Measurements from ENCODE around the gene STRIP1. TPM values are rescaled to one million over a fixed set of nuclear protein-coding genes. Genes with fewer than 3 reads are reported as not detected.

The STRIP1 gene
- total RNA-seq, 1 experiment from 2014 or later, result 55.6 TPM

GRCh38 chr1:109997867-109998229, 36.6 kb upstream of the STRIP1 start:
- Histone ChIP-seq H3K36me3 (replicated peaks; ENCODE audit: control insufficient read depth, insufficient read depth, low read length) (no peaks in the 10 kb centered on the region), H3K4me3 (ENCODE audit: insufficient read depth, low read depth, low read length) (no peak overlapping the region), H3K27me3 (ENCODE audit: control insufficient read depth, insufficient read depth, low read length) (no peaks in the 10 kb centered on the region)
- DNase-seq, result no peak

GRCh38 chr1:110002695-110003094, 31.7 kb upstream of the STRIP1 start:
- Histone ChIP-seq H3K27me3 (ENCODE audit: control insufficient read depth, insufficient read depth, low read length) (no peaks in the 10 kb centered on the region), H3K4me3 (ENCODE audit: insufficient read depth, low read depth, low read length) (no peak overlapping the region), H3K36me3 (replicated peaks; ENCODE audit: control insufficient read depth, insufficient read depth, low read length) (no peaks in the 10 kb centered on the region)
- DNase-seq, result no peak

- DNase-seq, result peak; percentile 33
- Histone ChIP-seq H3K36me3 (replicated peaks; ENCODE audit: control insufficient read depth, insufficient read depth, low read length) (no peaks in the 10 kb centered on the region; the same call in 1 of the 2 replicates), H3K27me3 (ENCODE audit: control insufficient read depth, insufficient read depth, low read length) (no peaks in the 10 kb centered on the region), H3K4me3 (ENCODE audit: insufficient read depth, low read depth, low read length) (no peak overlapping the region; the same call in 1 of the 2 replicates)
Measured at GRCh38 chr1:110003747-110004428, 30.5 kb upstream of the STRIP1 start.

- DNase-seq, result no peak
- Histone ChIP-seq H3K4me3 (ENCODE audit: insufficient read depth, low read depth, low read length) (no peak overlapping the region), H3K27me3 (ENCODE audit: control insufficient read depth, insufficient read depth, low read length) (no peaks in the 10 kb centered on the region), H3K36me3 (replicated peaks; ENCODE audit: control insufficient read depth, insufficient read depth, low read length) (peaks cover 1% of the 10 kb centered on the region; the same call in 1 of the 2 replicates)
Measured at GRCh38 chr1:110004583-110004982, 29.8 kb upstream of the STRIP1 start.

GRCh38 chr1:110005971-110006370, 28.5 kb upstream of the STRIP1 start:
- H3K4me3 ChIP-seq (ENCODE audit: insufficient read depth, low read depth, low read length), result no peak overlapping the region
- H3K27me3 ChIP-seq (ENCODE audit: control insufficient read depth, insufficient read depth, low read length), result no peaks in the 10 kb centered on the region
- peaks cover 3% of the 10 kb centered on the region for H3K36me3 ChIP-seq (replicated peaks; ENCODE audit: control insufficient read depth, insufficient read depth, low read length)
- no peak for DNase-seq

- DNase-seq, result no peak
Measured at GRCh38 chr1:110006516-110006915, 27.9 kb upstream of the STRIP1 start.

GRCh38 chr1:110007046-110007830, 27.2 kb upstream of the STRIP1 start:
- Histone ChIP-seq H3K36me3 (replicated peaks; ENCODE audit: control insufficient read depth, insufficient read depth, low read length) (peaks cover 13% of the 10 kb centered on the region), H3K27me3 (ENCODE audit: control insufficient read depth, insufficient read depth, low read length) (no peaks in the 10 kb centered on the region), H3K4me3 (ENCODE audit: insufficient read depth, low read depth, low read length) (no peak overlapping the region)
- no peak for DNase-seq

More at GRCh38 chr1:110006516-110006915, 27.9 kb upstream of the STRIP1 start:
- H3K4me3 ChIP-seq (ENCODE audit: insufficient read depth, low read depth, low read length), result no peak overlapping the region
- H3K36me3 ChIP-seq (replicated peaks; ENCODE audit: control insufficient read depth, insufficient read depth, low read length), result peaks cover 8% of the 10 kb centered on the region
- no peaks in the 10 kb centered on the region for H3K27me3 ChIP-seq (ENCODE audit: control insufficient read depth, insufficient read depth, low read length)

GRCh38 chr1:110008971-110009565, 25.4 kb upstream of the STRIP1 start:
- no peak for DNase-seq
- Histone ChIP-seq H3K36me3 (replicated peaks; ENCODE audit: control insufficient read depth, insufficient read depth, low read length) (peaks cover 19% of the 10 kb centered on the region), H3K27me3 (ENCODE audit: control insufficient read depth, insufficient read depth, low read length) (no peaks in the 10 kb centered on the region), H3K4me3 (ENCODE audit: insufficient read depth, low read depth, low read length) (no peak overlapping the region)

GRCh38 chr1:110011527-110012041, 22.8 kb upstream of the STRIP1 start:
- Histone ChIP-seq H3K4me3 (ENCODE audit: insufficient read depth, low read depth, low read length) (no peak overlapping the region), H3K36me3 (replicated peaks; ENCODE audit: control insufficient read depth, insufficient read depth, low read length) (peaks cover 33% of the 10 kb centered on the region), H3K27me3 (ENCODE audit: control insufficient read depth, insufficient read depth, low read length) (no peaks in the 10 kb centered on the region)
- peak; percentile 55 for DNase-seq

GRCh38 chr1:110012100-110012780, 22.2 kb upstream of the STRIP1 start:
- Histone ChIP-seq H3K27me3 (ENCODE audit: control insufficient read depth, insufficient read depth, low read length) (no peaks in the 10 kb centered on the region), H3K36me3 (replicated peaks; ENCODE audit: control insufficient read depth, insufficient read depth, low read length) (peaks cover 37% of the 10 kb centered on the region), H3K4me3 (ENCODE audit: insufficient read depth, low read depth, low read length) (no peak overlapping the region)
- no peak for DNase-seq

GRCh38 chr1:110017792-110018191, 16.6 kb upstream of the STRIP1 start:
- Histone ChIP-seq H3K27me3 (ENCODE audit: control insufficient read depth, insufficient read depth, low read length) (no peaks in the 10 kb centered on the region), H3K36me3 (replicated peaks; ENCODE audit: control insufficient read depth, insufficient read depth, low read length) (peaks cover 51% of the 10 kb centered on the region), H3K4me3 (ENCODE audit: insufficient read depth, low read depth, low read length) (no peak overlapping the region)
- no peak for DNase-seq

GRCh38 chr1:110018396-110018795, 16.0 kb upstream of the STRIP1 start:
- H3K27me3 ChIP-seq (ENCODE audit: control insufficient read depth, insufficient read depth, low read length), result no peaks in the 10 kb centered on the region
- DNase-seq, result no peak
- H3K4me3 ChIP-seq (ENCODE audit: insufficient read depth, low read depth, low read length), result no peak overlapping the region
- H3K36me3 ChIP-seq (replicated peaks; ENCODE audit: control insufficient read depth, insufficient read depth, low read length), result peaks cover 51% of the 10 kb centered on the region

GRCh38 chr1:110019770-110020169, 14.7 kb upstream of the STRIP1 start:
- H3K36me3 ChIP-seq (replicated peaks; ENCODE audit: control insufficient read depth, insufficient read depth, low read length), result peaks cover 47% of the 10 kb centered on the region
- no peaks in the 10 kb centered on the region for H3K27me3 ChIP-seq (ENCODE audit: control insufficient read depth, insufficient read depth, low read length)
- DNase-seq, result no peak

GRCh38 chr1:110021285-110021684, 13.1 kb upstream of the STRIP1 start:
- H3K36me3 ChIP-seq (replicated peaks; ENCODE audit: control insufficient read depth, insufficient read depth, low read length), result peaks cover 39% of the 10 kb centered on the region
- H3K27me3 ChIP-seq (ENCODE audit: control insufficient read depth, insufficient read depth, low read length), result no peaks in the 10 kb centered on the region
- no peak for DNase-seq
- no peak overlapping the region for H3K4me3 ChIP-seq (ENCODE audit: insufficient read depth, low read depth, low read length)

More at GRCh38 chr1:110019770-110020169, 14.7 kb upstream of the STRIP1 start:
- no peak overlapping the region for H3K4me3 ChIP-seq (ENCODE audit: insufficient read depth, low read depth, low read length)
